B cell (primary cell): ENCODE data around the gene AQP10.

Source experiments
- CTCF ChIP-seq: fragments of 200-600 bp; IDR thresholded peaks from one replicate; pipeline ENCODE4 v1.8.0; 2022; ENCODE audit warnings: antibody characterized with exemption, mild to moderate bottlenecking
- EZH2 ChIP-seq: IDR thresholded peaks from 2 replicates; pipeline ENCODE4 v1.6.1; 2012; ENCODE audit warnings: borderline replicate concordance, low read depth, mild to moderate bottlenecking, moderate library complexity, low read length; ENCODE audit not compliant: insufficient read depth, poor library complexity, severe bottlenecking

- TF ChIP-seq CTCF (no peak), EZH2 (no peak)
Measured at GRCh38 chr1:154352245-154352580, 31.3 kb downstream of the AQP10 start.
